LNCAP (cell line): ENCODE results near the gene NKAIN4.

ENCODE experiments used
- TF ChIP-seq, protein P1 (sequence below): fragments of 450-650 bp; IDR thresholded peaks from 2 replicates; pipeline ENCODE4 v1.5.1; 2017; ENCODE audit warnings: mild to moderate bottlenecking

The NKAIN4 gene

DNA sequence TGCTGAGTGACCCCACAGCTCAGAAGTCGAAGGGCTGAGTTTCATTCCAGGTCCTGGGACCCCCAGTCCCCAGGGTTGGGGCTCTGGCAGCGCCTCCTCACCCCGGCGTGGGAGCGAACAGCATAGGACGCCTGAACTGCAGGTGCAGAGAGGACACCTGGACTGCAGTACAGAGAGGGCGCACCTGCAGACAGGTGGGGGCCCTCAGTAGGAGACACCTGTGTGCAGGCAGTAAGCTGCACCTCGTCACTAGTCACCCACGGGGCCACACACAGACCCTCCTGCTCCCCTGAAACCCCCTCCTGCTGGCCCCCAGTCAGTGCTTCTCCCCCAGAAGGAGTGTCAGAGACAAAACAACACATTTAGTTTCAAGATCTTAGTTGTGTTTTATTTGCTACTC lies 8.6 kb upstream of the NKAIN4 start:
- TF ChIP-seq, protein P1, sequence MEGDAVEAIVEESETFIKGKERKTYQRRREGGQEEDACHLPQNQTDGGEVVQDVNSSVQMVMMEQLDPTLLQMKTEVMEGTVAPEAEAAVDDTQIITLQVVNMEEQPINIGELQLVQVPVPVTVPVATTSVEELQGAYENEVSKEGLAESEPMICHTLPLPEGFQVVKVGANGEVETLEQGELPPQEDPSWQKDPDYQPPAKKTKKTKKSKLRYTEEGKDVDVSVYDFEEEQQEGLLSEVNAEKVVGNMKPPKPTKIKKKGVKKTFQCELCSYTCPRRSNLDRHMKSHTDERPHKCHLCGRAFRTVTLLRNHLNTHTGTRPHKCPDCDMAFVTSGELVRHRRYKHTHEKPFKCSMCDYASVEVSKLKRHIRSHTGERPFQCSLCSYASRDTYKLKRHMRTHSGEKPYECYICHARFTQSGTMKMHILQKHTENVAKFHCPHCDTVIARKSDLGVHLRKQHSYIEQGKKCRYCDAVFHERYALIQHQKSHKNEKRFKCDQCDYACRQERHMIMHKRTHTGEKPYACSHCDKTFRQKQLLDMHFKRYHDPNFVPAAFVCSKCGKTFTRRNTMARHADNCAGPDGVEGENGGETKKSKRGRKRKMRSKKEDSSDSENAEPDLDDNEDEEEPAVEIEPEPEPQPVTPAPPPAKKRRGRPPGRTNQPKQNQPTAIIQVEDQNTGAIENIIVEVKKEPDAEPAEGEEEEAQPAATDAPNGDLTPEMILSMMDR: no peak

DNA sequence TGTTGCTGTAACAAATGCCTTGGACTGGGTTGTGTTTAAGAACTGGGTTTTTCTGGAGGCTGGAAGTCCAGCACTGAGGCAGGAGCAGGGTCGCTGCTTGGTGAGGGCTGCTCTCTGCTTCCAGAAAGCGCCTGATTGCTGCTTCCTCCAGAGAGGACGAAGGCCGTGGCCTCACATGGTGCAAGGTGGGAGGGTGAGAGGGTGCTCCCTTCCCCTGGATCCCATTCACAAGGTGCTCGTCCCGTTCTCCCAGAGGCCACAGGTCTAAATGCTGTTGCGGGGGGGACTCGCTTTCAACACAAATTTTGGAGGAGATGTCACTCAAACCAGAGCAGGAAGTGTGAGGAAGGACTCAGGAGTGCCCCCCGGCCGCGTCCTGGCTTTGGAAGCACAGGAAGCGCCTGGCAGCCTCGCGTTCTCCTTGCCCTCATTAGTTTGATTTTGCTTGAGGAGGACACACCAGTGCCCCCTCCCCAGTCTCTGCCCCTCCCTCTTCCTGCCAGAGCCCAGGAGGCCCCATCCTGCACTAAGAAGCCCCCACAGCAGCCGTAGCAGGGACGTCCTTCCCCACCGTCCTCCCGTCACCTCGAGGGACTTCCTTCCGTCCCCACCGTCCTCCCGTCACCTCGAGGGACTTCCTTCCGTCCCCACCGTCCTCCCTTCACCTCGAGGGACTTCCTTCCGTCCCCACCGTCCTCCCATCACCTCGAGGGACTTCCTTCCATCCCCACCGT lies 7.7 kb upstream of the NKAIN4 start:
- TF ChIP-seq, protein P1: no peak

DNA sequence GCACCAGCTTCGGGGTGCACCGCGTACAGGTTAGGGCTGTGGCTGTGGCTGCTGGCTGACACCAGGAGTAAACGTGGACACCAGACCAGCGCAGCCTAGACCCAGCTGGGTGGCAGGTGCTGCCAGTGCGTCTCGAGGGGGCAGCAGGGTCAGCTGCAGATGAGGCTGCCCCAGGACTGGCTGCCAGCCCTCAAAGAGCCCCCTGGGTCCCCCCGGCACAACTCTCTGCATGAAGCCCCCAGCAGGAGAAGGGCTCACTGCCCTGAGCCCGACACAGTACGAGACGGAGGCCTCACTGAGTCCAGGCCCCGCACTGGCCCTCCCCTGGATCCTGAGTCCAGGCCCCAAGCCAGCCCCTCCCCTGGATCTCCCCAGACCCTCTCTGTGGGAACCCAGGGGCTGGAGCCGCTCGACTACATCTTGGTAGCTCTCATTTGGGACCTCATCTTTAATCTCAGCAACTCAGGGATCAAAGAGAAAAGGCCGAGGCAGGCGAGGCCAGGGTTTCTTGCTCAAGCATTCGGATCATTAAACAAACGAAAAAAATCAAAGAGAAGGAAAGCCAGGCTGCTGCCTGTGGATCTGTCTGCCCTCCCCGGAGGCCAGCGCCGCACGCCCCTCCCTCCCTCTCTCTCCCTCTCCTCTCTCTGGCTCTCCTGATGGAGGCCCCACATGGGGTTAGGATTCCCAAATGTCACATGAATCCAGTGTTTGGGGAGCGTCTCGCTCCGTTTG lies 7.0 kb upstream of the NKAIN4 start:
- TF ChIP-seq, protein P1: no peak

DNA sequence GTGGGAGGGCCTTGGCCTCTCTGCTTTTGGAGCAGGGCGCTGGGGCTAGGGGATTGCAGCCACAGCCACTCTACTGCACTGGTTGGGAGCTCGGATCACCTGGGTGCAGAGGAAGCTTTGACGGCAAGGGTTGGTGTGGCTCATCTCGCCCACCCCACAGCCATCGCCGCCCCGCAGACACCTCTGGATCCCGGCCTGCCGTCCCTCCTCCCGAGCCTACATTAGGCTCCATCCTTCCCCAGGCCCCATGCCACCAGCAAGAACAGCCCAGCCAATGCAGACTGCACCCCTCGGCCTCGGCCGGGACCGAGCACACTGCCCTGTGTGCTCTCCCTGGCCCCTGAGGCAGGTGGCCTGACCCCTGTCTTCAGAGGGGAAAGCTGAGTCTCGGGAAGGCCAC lies 6.3 kb upstream of the NKAIN4 start:
- TF ChIP-seq, protein P1: no peak

DNA sequence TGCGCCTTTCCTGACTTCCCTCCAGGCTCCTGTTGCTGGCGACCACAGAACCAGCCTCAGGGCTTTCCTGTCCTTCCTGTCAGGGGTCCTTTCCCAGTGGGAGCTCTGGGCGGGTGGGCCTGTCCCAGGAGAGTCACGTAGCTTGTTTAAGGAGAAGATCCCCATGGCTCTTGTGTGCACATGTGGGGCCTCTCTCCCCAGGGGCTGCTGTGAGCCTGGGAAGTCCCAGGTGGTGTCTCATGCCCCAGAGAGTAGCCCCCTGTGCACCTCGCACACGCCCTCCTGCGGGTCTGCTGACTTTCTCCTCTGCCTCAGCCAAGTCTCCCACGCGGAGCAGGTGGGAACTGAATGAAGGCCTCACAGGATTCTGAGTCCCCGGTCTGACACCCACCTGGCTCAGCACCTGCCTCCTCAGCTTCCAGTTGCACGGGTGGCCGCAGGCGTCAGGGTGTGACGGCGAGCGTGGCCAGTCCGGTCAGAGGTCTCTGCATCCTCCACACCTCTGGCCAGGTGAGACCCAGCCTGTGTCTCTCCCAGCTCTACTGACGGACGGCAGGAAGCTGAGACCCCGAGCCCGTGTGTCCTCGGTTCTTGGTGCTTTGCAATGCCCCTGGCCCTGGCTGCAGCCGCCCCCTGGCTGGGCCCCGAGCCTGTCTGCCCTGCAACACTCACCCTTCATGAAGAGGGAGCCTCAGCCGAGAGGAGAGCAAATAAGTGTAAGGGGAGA lies 5.6 kb upstream of the NKAIN4 start:
- TF ChIP-seq, protein P1: no peak

DNA sequence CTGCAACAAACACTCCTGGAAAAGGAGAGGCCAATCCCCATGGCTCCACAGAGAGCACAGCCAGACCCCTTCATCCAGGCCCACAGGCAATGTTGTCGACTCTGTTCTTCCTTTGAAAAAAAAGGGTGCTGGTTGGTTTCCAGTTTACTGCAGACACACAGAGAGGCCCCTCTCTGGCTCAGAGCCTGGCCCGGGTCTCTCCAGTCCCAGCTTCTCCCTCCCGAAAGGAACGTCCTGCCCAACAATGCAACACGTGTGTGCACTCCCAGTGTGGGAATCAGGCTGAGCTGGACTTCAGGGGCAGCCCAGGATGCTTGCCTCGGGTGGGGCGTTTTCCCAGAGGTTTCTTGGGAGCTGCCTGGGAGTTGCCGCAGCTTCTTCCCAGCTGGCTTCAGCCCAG lies 4.5 kb upstream of the NKAIN4 start:
- TF ChIP-seq, protein P1: no peak

DNA sequence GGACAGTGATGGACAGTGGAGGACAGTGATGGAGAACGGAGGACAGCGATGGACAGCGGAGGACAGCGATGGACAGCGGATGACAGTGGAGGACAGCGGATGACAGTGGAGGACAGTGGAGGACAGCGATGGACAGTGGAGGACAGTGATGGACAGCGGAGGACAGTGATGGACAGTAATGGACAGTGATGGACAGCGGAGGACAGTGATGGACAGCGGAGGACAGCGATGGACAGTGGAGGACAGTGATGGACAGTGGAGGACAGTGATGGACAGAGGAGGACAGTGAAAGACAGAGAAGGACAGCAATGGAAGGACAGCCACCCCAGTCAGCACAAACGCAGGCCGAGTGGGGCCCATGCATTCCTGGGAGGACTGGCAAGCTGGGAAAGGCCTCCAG lies 3.4 kb upstream of the NKAIN4 start:
- TF ChIP-seq, protein P1: no peak
